ENCODE results near the gene FAR2. TPM values are rescaled to one million over a fixed set of nuclear protein-coding genes. Genes with fewer than 3 reads are reported as not detected.

Gene FAR2
- total RNA-seq, 1 experiment from 2014 or later: 22.1 TPM

DNA sequence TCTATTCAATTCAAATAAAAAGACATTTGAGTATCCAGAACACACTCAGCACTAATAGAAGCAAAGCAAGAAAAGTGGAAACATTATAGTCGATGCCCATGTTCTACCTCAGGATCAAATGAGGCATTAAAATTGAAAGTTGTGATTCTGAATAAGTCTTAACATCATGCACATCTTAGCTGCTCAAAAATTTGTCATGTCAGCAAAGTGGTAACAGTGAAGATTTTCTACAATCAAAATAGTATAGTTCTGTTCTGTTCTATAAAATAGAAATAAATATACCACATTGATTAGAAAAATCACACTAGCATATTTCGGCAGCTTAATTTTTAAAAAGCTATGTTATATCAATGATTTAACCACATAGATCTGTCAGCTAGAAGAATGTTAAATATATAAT is 157.2 kb downstream of the FAR2 start:
- no peak overlapping the region for H2BK20ac ChIP-seq (ENCODE audit: low read depth, low read length, poor library complexity, severe bottlenecking)
- no peak overlapping the region for H3K27ac Mint-ChIP-seq
- H3K79me1 ChIP-seq (ENCODE audit: insufficient read depth, low read depth, low read length, poor library complexity, severe bottlenecking): no peaks in the 10 kb centered on the region
- H3K79me2 ChIP-seq (ENCODE audit: insufficient read depth, low read length): no peaks in the 10 kb centered on the region
- no peaks in the 10 kb centered on the region for H4K20me1 ChIP-seq (ENCODE audit: control insufficient read depth, insufficient read depth, insufficient read length)
- no peak for DNase-seq
- no CpG with 5 or more reads among the region's 2 CpGs for WGBS (ENCODE audit: extremely low coverage, insufficient read length, low lambda C conversion rate)
- no peaks in the 10 kb centered on the region for H3K27me3 Mint-ChIP-seq (ENCODE audit: low read depth)
- no peak overlapping the region for H3K4ac ChIP-seq (ENCODE audit: low read depth, low read length)
- no peak overlapping the region for H3K4me3 Mint-ChIP-seq
- H2BK120ac ChIP-seq (ENCODE audit: low read depth, low read length, poor library complexity, severe bottlenecking): no peak overlapping the region
- no peaks in the 10 kb centered on the region for H3K36me3 Mint-ChIP-seq (ENCODE audit: insufficient read depth in 1 of 3, low read depth in 3 of 3)
- H3K27me3 ChIP-seq (ENCODE audit: insufficient read depth, low read length): no peaks in the 10 kb centered on the region
- no peak overlapping the region for H4K8ac ChIP-seq (replicated peaks; ENCODE audit: insufficient read length, low read depth, low read length)
- H3K23me2 ChIP-seq (ENCODE audit: insufficient read length, low read depth, low read length, poor library complexity, severe bottlenecking): no peaks in the 10 kb centered on the region
- H3K4me1 Mint-ChIP-seq: peaks cover 4 to 6% of the 10 kb centered on the region in 2 experiments; a peak in 2 of 4 replicates
- H3K9me3 Mint-ChIP-seq: no peaks in the 10 kb centered on the region
- no peaks in the 10 kb centered on the region for H3K9me3 ChIP-seq (ENCODE audit: control insufficient read depth, low read depth, low read length)
- H3T11ph ChIP-seq (ENCODE audit: low read length): no peak overlapping the region
- no peak overlapping the region for H3K56ac ChIP-seq (ENCODE audit: insufficient read length, low read depth, low read length)
- no peak overlapping the region for H2AFZ ChIP-seq (ENCODE audit: low read length)
- H2BK12ac ChIP-seq (ENCODE audit: insufficient read length, low read depth, low read length): no peak overlapping the region
- H3K27ac ChIP-seq (ENCODE audit: insufficient read length, low read depth, low read length): no peak overlapping the region
- H3K18ac ChIP-seq (ENCODE audit: insufficient read length, low read depth, low read length): no peak overlapping the region
- TF ChIP-seq, protein P1, sequence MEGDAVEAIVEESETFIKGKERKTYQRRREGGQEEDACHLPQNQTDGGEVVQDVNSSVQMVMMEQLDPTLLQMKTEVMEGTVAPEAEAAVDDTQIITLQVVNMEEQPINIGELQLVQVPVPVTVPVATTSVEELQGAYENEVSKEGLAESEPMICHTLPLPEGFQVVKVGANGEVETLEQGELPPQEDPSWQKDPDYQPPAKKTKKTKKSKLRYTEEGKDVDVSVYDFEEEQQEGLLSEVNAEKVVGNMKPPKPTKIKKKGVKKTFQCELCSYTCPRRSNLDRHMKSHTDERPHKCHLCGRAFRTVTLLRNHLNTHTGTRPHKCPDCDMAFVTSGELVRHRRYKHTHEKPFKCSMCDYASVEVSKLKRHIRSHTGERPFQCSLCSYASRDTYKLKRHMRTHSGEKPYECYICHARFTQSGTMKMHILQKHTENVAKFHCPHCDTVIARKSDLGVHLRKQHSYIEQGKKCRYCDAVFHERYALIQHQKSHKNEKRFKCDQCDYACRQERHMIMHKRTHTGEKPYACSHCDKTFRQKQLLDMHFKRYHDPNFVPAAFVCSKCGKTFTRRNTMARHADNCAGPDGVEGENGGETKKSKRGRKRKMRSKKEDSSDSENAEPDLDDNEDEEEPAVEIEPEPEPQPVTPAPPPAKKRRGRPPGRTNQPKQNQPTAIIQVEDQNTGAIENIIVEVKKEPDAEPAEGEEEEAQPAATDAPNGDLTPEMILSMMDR (conservative IDR thresholded peaks at IDR 0.05): no peak
- no peak overlapping the region for H3K9ac ChIP-seq (ENCODE audit: extremely low read depth, insufficient read length, low read length)
- no peak overlapping the region for H3K4me2 ChIP-seq (ENCODE audit: insufficient read depth, insufficient read length, low read length)
- H3K23ac ChIP-seq (ENCODE audit: insufficient read length, low read depth, low read length): no peak overlapping the region
- H3K14ac ChIP-seq (ENCODE audit: insufficient read depth, low read length): no peak overlapping the region
- no peak overlapping the region for H2AK5ac ChIP-seq (ENCODE audit: insufficient read length, low read length)
- H4K5ac ChIP-seq (ENCODE audit: insufficient read length, low read depth, low read length): no peak overlapping the region
- no peak overlapping the region for H2BK15ac ChIP-seq (ENCODE audit: low read depth, low read length)
- H3K4me1 ChIP-seq (ENCODE audit: insufficient read depth, low read length): no peaks in the 10 kb centered on the region
- no peak overlapping the region for H4K91ac ChIP-seq (ENCODE audit: insufficient read length, low read depth, low read length)
- H2BK5ac ChIP-seq (ENCODE audit: insufficient read length, low read length): no peak overlapping the region
